GM19467 (cell line): Measurements from ENCODE around the gene XRCC4.
A peak's percentile ranks its signal among the peaks of the same experiment; 100 is the strongest.

Experiments
- ATAC-seq: cut with Tn5 transposase; IDR thresholded peaks from one replicate; pipeline ENCODE4 v1.9.1; 2021; ENCODE audit warnings: mild to moderate bottlenecking, moderate library complexity; ENCODE audit not compliant: unreplicated experiment

XRCC4 gene

DNA sequence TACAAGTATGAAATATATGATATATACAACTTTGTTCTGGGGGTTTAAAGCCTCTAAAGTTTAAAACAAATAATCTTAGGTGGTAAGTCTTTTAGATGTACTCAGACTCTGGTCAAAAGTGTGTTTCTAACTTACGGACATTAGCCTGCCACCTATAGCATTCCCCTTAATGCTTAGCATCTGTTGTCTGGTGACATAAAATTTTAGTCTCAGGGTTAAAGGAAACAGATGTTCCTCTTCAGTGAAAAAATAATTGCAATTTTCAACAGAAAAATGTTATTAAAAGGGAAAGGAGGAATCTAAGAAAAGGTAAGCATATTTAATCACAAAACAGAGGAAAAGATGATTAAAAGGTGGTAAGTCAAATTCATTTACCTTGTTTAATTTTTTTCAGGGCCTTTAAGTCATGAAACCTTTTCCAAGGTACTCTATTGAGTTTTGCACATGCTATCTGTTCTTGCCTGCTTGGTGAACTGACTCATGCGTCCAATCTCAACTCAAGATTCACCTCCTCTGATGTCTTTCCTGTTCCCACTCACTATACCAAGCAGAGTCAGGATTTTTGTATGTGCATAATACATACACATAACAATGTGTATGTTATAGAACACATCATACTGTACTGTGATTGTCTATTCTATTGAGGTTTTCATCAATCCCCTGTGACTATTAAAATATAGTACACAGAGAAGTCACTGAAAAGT is 8.1 kb upstream of the XRCC4 start:
- no peak for ATAC-seq

GRCh38 chr5:83071286-83072051 is 5.9 kb upstream of the XRCC4 start:
- ATAC-seq: no peak

DNA sequence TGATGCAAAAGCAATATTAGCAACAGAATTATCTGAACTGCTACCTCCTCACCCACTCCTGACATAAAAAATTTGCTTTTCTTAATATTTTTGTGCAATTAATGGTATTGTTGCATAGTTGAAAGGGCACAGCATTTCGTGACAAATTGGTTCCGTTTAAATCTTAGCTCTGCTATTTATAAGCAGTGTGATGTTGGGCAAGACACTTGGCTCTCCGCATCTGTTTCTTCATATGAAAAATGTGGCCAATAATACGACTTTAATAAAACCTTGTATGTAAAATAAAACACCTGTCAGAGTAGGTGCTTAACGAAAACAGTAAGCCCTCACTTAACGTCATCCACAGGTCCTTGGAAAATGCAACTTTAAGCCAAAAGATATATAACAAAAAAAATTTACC is 4.4 kb upstream of the XRCC4 start:
- ATAC-seq: no peak

DNA sequence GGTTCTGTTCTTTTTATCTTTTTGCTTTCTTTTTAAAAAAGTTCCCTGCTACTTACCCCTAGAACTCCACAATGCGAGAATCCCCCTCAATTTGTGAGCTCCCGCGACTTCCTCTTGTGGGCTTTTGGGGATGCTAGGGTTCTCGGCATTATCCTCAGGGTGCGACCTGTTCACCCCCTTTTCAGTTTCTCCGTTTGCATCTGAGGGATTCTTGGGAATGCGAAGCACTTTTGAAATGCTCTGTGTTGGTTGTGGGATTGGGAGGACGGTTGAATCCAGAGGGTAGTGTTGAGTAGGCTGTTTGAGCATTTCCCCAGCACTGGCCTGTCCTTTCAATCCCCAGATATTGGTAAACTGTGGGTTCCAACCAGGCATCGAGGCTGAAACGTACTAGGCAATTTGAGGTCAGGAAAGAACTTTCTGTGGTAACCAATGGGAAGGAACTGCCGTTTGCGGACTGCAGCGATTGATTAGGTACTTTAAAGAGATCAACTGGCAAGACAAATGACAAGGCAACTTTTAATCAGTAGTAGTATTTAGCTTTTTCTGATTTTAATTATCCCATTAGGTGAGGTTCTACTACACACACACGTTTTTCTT is 415 bp downstream of the XRCC4 start:
- peak; percentile 3 for ATAC-seq

DNA sequence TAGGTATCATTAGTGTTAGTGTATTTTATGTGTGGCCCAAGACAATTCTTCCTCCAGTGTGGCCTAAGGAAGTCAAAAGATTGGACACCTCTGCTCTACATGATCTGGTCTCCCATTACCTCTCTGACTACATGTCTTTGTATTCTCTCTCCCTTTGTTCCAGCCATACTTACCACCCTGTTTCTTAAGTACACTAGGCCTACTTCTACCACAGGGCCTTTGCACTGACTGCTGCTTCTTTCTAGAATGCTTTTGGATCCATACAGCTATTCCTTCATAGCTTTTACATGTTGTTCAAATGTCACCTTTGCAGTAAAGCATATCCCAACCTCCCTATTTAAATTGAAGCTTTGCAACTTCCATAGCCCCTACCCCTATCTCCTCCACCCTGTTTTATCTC is 5.4 kb downstream of the XRCC4 start:
- no peak for ATAC-seq

- no peak for ATAC-seq
Measured at GRCh38 chr5:83084336-83084735, 7.0 kb downstream of the XRCC4 start.

GRCh38 chr5:83085106-83085505 is 7.8 kb downstream of the XRCC4 start:
- ATAC-seq: no peak

DNA sequence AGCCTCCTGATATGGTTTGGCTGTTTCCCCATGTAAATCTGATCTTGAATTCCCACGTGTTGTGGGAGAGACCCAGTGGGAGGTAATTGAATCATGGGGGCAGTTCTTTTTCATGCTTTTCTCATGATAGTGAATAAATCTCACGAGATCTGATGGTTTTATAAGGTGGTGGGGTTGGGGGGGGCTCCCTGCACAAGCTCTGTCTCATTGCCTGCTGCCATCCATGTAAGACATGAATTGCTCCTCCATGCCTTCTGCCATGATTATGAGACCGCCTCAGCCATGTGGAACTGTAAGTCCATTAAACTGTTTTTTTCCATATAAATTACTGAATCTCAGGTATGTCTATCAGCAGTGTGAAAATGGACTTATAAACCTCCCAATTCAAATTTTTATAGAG is 12.8 kb downstream of the XRCC4 start:
- ATAC-seq: no peak

DNA sequence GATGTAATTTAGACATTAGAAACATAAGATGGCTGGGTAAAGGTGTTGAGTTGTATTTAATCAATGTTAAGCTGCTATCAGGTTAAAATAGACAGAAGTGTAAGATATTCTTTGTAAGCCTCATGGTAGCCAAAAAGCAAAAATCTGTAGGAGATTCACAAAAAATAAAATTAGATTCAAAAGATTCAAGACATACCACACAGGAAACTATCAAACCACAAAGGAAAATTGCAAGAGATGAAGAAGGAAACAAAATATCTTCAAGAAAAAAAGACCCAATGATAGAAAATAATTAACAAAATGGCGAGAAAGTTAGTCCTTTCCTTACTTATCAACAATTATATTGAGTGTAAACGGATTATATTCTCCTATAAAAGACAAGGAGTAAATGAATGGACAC is 15.3 kb downstream of the XRCC4 start:
- no peak for ATAC-seq

DNA sequence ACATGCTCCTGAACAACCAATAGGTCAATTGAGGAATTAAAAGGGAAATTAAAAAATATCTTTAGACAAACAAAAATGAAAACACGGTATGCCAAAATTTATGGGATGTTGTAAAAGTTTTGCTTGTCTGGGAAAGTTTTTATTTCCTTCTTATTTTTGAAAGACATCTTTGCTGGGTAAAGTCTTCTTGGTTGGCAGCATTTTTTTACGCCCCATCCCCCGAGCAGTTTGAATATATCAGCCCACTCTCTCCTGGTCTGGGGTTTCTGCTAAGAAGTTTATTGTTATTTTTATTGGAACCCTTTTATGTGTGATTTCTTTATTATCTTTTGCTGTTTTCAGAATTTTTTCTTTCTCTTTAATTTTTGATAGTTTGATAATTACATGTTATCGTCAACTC is 16.3 kb downstream of the XRCC4 start:
- no peak for ATAC-seq

DNA sequence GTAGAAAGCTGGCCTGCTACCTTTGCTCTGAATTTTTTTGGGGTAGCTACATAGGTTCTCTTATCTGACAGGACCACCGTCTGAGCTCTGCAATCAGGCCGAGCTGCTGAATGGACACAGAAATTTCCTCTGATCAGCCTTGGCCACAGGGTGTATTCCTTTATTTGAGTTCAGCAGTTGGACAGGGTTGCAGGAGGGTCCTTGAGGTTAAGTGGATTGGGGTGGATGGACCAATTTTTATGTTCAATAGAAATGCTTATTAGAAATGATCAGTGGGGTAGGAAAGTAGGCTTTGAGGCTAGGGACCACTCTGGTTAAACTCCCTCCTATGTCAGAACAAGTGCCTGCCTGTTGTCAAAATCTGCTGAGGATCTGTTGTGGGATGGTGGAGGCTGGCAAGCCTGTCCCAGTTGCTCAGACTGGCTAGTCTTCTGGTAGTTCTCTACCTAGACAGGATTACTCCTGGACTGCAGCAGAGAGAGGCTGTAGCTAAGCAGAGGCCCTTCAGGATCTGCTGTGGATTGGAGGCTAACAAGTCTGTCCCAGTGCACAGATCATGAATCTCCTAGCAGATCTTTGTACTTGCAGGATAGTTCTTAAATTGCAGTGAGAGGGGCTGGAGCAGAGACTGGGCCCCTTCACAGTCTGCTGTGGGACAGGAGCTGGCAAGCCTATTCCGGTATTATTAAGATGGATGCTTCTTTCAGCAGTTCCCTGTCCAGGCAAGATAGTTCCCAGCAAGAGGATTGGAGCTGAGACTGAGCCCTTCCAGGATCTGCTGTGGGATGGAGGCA is 18.0 kb downstream of the XRCC4 start:
- ATAC-seq: no peak

- no peak for ATAC-seq
Measured at GRCh38 chr5:83095957-83096539, 18.7 kb downstream of the XRCC4 start.

- no peak for ATAC-seq
Measured at GRCh38 chr5:83096660-83097339, 19.5 kb downstream of the XRCC4 start.

DNA sequence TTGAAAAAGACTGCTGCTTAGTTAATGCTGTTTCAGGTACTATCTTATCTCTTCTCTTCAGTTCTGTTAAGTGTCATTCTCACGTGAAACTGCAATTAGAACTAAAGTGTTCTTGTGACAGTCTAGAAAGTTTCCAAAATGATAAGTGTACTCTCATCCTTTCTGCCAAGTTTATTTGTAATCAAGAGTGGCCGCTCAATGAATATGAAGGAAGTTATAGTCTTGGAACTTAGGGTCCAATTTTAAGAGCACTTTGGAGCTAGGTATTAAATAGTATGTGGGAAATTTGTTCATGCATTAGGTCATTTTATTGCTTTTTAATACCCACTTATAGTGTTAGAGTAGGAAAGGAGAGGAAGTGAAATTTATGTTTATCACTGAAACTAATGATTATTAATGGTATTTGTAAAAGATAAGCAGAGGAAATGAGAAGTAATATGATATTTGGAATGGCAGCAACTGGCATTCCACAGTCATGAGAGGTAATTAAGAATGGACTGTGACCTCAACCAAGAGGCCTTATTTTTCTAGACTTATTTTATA is 20.4 kb downstream of the XRCC4 start:
- ATAC-seq: no peak

- no peak for ATAC-seq
Measured at GRCh38 chr5:83099001-83099400, 21.7 kb downstream of the XRCC4 start.

GRCh38 chr5:83099445-83099844 is 22.1 kb downstream of the XRCC4 start:
- no peak for ATAC-seq

GRCh38 chr5:83101514-83101913 is 24.2 kb downstream of the XRCC4 start:
- ATAC-seq: no peak

- ATAC-seq: no peak
Measured at GRCh38 chr5:83102364-83102980, 25.1 kb downstream of the XRCC4 start.

DNA sequence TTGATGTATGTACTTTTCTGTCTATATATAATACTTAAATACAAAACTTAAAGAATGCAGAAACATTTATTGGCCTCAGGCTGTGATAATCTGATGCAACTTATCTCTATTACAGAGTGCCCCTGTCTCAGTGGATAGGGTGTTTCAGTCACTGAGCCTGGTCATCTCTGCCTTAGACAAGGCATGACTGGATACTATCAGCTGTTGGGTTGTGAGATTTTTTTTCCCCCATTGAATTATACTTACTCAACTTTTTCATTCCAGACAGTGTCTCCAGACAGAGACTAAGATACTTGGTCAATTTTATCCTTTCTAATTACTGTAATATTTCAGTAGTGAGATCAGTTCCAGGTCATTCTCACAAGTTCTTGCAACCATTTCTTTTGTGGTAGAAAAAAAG is 26.7 kb downstream of the XRCC4 start:
- no peak for ATAC-seq
